ENCODE results near the gene CLCN6.
A peak's percentile ranks its signal among the peaks of the same experiment; 100 is the strongest.

CLCN6 gene

GRCh38 chr1:11880911-11881748 is 75.1 kb downstream of the CLCN6 start:
- no peak for DNase-seq

GRCh38 chr1:11881749-11882441 is 75.9 kb downstream of the CLCN6 start:
- DNase-seq: no peak

GRCh38 chr1:11882814-11883538 is 77.0 kb downstream of the CLCN6 start:
- DNase-seq: peak in 1 of 2 experiments; percentile 20

DNA sequence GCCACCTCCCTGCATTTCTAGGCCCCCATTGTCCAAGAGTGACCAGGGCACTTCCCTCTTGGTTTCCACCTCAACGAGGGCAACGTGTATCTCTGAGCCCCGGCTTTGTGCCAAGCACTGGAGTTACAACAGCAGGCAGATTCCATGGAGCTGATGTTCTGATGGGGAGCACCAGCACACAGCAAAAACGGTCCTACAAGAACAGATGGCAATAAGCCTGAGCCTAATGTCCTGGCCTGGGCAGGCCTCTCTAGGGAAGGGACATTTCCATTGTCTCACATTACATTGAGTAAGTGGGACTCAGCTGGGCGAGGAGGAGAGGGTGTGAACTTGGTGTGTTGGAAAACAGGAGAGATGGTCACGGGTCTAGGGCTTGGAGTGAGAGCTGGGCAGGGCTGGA is 79.9 kb downstream of the CLCN6 start:
- DNase-seq: no peak

- no peak for DNase-seq
Observed at GRCh38 chr1:11886986-11887665, 81.1 kb downstream of the CLCN6 start.

DNA sequence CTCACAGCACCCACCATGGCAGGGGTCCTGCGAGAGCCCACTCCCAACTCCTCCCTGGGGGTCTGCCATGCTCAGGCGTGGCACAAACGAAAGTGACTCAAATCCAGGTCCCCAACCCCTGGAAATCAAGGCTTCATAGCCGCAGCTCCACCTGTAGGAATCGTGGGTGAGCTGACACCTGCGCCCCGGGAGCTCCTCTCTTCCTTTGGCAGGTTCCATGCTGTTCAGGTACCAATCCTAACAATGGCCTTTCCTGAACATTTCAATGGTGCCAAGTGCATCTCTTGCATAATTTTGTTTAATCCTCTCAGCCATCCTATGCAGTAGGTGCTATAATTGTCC is 81.6 kb downstream of the CLCN6 start:
- DNase-seq: no peak

DNA sequence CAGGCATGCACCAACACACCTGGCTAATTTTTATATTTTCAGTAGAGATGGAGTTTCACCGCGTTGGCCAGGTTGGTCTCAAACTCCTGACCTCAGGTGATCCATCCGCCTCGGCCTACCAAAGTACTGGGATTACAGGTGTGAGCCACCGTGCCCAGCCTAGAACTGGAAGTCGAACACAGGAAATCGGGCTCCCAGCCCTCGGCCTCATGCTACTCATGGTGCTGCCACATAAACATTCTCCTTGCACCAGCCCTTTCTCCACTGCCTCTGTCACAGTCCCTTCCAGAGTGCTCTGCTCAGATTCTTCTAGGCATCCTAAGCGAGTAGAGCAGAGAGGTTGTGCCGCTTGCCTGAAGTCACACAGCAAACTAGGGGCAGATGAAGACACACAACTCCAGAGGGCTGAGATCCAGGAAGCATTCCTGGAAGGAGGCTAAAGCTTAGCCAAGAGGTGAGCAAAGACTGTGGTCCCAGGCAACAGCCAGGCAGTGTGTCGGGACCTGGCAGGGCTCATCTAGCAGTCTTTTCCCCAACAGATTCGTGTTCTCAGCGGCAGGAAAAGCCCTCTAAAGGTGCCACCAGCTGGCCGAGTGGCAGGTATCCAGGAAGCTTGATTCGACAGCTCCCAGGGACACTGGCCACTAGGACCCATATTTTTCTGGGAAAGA is 82.3 kb downstream of the CLCN6 start:
- DNase-seq: no peak

GRCh38 chr1:11888877-11889208 is 82.9 kb downstream of the CLCN6 start:
- no peak for DNase-seq

- DNase-seq: no peak
Observed at GRCh38 chr1:11891433-11892186, 85.6 kb downstream of the CLCN6 start.
